A673 (cell line): ENCODE data around the gene PARD3. TPM values are rescaled to one million over a fixed set of nuclear protein-coding genes. Genes with fewer than 3 reads are reported as not detected.

ENCODE experiments used
- BruUV-seq: library from RNA; stranded (reverse); fragments of 400-500 nt; replicated peaks from 2 replicates; lab custom pipeline; 2021; lab: Mats Ljungman, UMichigan
- CTCF ChIA-PET: fragments of 300-600 bp; sonication (Branson Sonifier 250); formaldehyde crosslinking; loops from one replicate; lab custom pipeline; 2022; ENCODE audit warnings: antibody characterized with exemption; lab: Charles Lee
- POLR2A ChIA-PET: fragments of 300-600 bp; sonication (Branson Sonifier 250); formaldehyde crosslinking; loops from one replicate; lab custom pipeline; 2022; ENCODE audit warnings: antibody characterized with exemption; ENCODE audit not compliant: low non-redundant PET; lab: Charles Lee
- DNase-seq: peaks from one replicate; pipeline ENCODE4 v3.0.0-alpha.2; 2015; ENCODE audit warnings: low spot score
- H3K27ac ChIP-seq: fragments of 200-600 bp; sonication (generic); 2 replicates; pipeline ENCODE4 v1.5.1; 2016; ENCODE audit warnings: mixed run types, low read depth, mild to moderate bottlenecking, mixed read lengths, antibody characterized with exemption, low read length; ENCODE audit not compliant: poor library complexity, severe bottlenecking
- H3K27me3 ChIP-seq: fragments of 200-600 bp; sonication (generic); replicated peaks from 2 replicates; pipeline ENCODE4 v1.6.1; 2017; ENCODE audit warnings: mixed run types, low read depth, mild to moderate bottlenecking, mixed read lengths, antibody characterized with exemption, low read length; ENCODE audit not compliant: insufficient read depth, poor library complexity
- H3K36me3 ChIP-seq: fragments of 200-600 bp; sonication (generic); 2 replicates; pipeline ENCODE4 v1.6.1; 2016; ENCODE audit warnings: mixed run types, mild to moderate bottlenecking, mixed read lengths, antibody characterized with exemption, low read length; ENCODE audit not compliant: insufficient read depth, poor library complexity, severe bottlenecking
- H3K4me1 ChIP-seq: fragments of 200-600 bp; sonication (generic); 2 replicates; pipeline ENCODE4 v1.6.1; 2017; ENCODE audit warnings: mixed run types, mild to moderate bottlenecking, mixed read lengths, antibody characterized with exemption, low read length; ENCODE audit not compliant: insufficient read depth, poor library complexity, severe bottlenecking
- H3K4me3 ChIP-seq: fragments of 200-600 bp; sonication (generic); 2 replicates; pipeline ENCODE4 v1.5.1; 2016; ENCODE audit warnings: low read depth, mixed run types, mild to moderate bottlenecking, mixed read lengths, low read length; ENCODE audit not compliant: poor library complexity, severe bottlenecking
- H3K9me3 ChIP-seq: fragments of 200-600 bp; sonication (generic); 2 replicates; pipeline ENCODE4 v1.6.1; 2016; ENCODE audit warnings: mixed run types, low read depth, mild to moderate bottlenecking, mixed read lengths, antibody characterized with exemption, low read length; ENCODE audit not compliant: poor library complexity, severe bottlenecking
- EZH2 ChIP-seq: fragments of 200-600 bp; sonication (generic); IDR thresholded peaks from 2 replicates; pipeline ENCODE4 v1.6.1; 2017; ENCODE audit warnings: borderline replicate concordance, low read depth, mild to moderate bottlenecking, mixed read lengths, antibody characterized with exemption, low read length; ENCODE audit not compliant: poor library complexity, severe bottlenecking
- intact Hi-C: fragments of 100-400 bp; cut with micrococcal nuclease; formaldehyde crosslinking; loops from one replicate; pipeline ENCODE4 v1.10.0; 2022; ENCODE audit not compliant: unreplicated experiment
- total RNA-seq: library from RNA; stranded (reverse); gene quantifications from 2 replicates; pipeline ENCODE4 v1.2.3, GENCODE V29; 2021
- TF ChIP-seq, protein P1 (sequence below): fragments of 300-800, 200-600 bp; sonication (generic); conservative IDR thresholded peaks from 2 replicates; pipeline ENCODE4 v1.5.1; 2017; ENCODE audit warnings: low read depth, mild to moderate bottlenecking, antibody characterized with exemption, low read length, moderate library complexity, mixed read lengths

Gene PARD3
- total RNA-seq, 1 experiment from 2014 or later, result 28.0 TPM

DNA sequence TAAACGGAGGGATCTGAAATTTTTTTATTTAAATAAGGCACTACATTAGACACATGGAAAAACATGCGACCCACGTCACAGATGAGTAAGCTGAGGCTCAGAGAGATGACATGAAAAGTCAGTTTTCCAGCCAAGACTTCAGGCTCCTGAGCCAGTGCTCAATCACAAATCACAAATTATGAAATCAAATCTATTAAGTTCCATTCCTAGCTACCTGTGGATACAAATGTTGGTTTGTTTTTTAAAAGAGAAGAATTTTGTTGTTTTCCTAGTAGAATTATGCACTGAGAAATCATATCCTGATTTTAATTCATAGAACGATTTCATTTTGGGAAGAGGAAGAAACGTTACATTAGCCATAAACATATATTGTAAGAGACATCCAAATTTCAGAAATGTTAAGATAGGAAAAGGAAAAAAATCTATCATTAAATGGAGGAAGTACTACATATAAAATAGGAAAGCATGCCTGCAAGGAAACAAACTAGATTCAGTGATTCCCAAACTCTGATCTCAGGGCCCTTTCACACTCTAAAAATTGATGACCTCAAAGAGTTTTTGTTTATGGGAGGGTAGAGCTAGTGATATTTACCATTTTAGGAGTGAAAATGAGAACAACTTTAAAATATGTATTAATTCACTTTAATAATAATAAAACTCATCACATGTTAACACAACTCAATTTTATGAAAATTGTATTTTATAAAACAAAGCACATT is 340.4 kb downstream of the PARD3 start:
- Histone ChIP-seq H3K27ac (no peak overlapping the region), H3K9me3 (no peaks in the 10 kb centered on the region), H3K27me3 (no peaks in the 10 kb centered on the region), H3K4me1 (no peaks in the 10 kb centered on the region), H3K4me3 (no peak overlapping the region), H3K36me3 (no peaks in the 10 kb centered on the region)
- BruUV-seq, result no TSS peak
- POLR2A ChIA-PET, result interaction anchor here (0.6 kb wide), 1 partner anchor 165 kb away, joined by 3 read pairs; no protein-coding TSS in a partner anchor
- DNase-seq, result no peak
- intact Hi-C loops, result no loop called here
- no peak for TF ChIP-seq EZH2
- TF ChIP-seq, protein P1, sequence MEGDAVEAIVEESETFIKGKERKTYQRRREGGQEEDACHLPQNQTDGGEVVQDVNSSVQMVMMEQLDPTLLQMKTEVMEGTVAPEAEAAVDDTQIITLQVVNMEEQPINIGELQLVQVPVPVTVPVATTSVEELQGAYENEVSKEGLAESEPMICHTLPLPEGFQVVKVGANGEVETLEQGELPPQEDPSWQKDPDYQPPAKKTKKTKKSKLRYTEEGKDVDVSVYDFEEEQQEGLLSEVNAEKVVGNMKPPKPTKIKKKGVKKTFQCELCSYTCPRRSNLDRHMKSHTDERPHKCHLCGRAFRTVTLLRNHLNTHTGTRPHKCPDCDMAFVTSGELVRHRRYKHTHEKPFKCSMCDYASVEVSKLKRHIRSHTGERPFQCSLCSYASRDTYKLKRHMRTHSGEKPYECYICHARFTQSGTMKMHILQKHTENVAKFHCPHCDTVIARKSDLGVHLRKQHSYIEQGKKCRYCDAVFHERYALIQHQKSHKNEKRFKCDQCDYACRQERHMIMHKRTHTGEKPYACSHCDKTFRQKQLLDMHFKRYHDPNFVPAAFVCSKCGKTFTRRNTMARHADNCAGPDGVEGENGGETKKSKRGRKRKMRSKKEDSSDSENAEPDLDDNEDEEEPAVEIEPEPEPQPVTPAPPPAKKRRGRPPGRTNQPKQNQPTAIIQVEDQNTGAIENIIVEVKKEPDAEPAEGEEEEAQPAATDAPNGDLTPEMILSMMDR, result no peak
- CTCF ChIA-PET, result no interaction called here

DNA sequence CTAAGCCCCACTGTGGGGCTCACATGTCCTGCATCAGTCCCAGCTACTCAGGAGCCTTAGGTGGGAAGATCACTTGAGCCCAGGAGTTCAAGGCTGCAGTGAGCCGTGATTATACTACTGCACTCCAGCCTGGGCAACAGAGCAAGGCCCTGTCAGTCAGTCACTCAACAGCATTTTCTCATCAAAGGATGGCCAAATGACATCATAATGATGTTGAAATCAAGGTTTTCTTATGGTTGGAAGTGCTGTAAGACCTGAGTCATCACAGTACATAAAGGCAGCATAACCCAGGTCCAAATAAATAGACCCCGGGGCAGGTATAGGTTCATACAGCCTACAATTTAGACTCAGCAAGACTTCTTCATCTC is 341.1 kb downstream of the PARD3 start:
- Histone ChIP-seq H3K27ac (no peak overlapping the region), H3K9me3 (no peaks in the 10 kb centered on the region), H3K4me1 (no peaks in the 10 kb centered on the region), H3K4me3 (no peak overlapping the region), H3K27me3 (no peaks in the 10 kb centered on the region), H3K36me3 (no peaks in the 10 kb centered on the region)
- intact Hi-C loops, result no loop called here
- DNase-seq, result no peak
- CTCF ChIA-PET, result no interaction called here
- POLR2A ChIA-PET, result interaction anchor here (0.6 kb wide), 1 partner anchor 166 kb away, joined by 3 read pairs; no protein-coding TSS in a partner anchor
- no TSS peak for BruUV-seq
- TF ChIP-seq, protein P1, result no peak
- no peak for TF ChIP-seq EZH2

DNA sequence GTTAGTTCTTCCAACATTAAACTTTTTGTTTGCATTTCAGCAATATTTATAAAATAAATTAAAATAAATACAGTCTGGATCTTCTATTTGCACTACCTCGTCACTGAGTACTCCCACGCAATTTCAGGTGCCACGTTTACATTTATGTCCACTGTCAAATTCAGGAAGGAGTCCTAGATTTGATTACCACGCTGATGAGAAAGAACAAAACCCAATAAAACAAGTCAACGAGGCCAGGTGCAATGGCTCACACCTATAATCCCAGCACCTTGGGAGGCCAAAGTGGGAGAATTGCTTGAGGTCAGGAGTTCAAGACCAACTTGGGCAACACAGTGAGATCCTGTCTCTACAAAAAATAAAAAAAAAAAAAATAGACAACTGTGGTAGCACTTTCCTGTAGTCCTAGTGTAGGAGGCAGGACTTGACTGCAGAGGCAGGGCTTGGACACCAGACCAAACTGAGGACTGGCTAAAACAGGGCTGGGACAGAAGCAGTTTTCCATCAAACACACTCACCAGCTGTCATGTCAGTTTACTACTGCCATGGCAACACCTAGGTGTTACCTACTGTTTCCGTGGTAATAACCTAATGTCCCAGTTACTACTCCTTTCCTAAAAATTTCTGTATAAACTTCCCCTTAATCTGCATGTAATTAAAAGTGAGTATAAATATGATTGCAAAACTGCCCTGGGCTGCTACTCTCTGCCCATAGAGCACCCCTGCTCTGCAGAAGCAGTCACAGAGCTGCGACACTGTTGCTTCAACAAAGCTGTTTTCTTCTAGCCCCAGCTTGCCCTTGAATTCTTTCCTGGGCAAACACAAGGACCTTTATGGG is 341.7 kb downstream of the PARD3 start:
- H3K27ac ChIP-seq, result no peak overlapping the region
- no peaks in the 10 kb centered on the region for H3K36me3 ChIP-seq
- CTCF ChIA-PET, result no interaction called here
- no peaks in the 10 kb centered on the region for H3K27me3 ChIP-seq
- no peaks in the 10 kb centered on the region for H3K9me3 ChIP-seq
- POLR2A ChIA-PET, result no interaction called here
- no TSS peak for BruUV-seq
- intact Hi-C loops, result no loop called here
- no peaks in the 10 kb centered on the region for H3K4me1 ChIP-seq
- no peak for DNase-seq
- H3K4me3 ChIP-seq, result no peak overlapping the region
- TF ChIP-seq EZH2, result no peak
- TF ChIP-seq, protein P1, result no peak
